GM21619 (cell line): ENCODE data around the gene TBC1D24.
A peak's percentile ranks its signal among the peaks of the same experiment; 100 is the strongest.

Experiments
- ATAC-seq: cut with Tn5 transposase; IDR thresholded peaks from one replicate; pipeline ENCODE4 v1.9.1; 2021; ENCODE audit not compliant: unreplicated experiment

TBC1D24 gene

DNA sequence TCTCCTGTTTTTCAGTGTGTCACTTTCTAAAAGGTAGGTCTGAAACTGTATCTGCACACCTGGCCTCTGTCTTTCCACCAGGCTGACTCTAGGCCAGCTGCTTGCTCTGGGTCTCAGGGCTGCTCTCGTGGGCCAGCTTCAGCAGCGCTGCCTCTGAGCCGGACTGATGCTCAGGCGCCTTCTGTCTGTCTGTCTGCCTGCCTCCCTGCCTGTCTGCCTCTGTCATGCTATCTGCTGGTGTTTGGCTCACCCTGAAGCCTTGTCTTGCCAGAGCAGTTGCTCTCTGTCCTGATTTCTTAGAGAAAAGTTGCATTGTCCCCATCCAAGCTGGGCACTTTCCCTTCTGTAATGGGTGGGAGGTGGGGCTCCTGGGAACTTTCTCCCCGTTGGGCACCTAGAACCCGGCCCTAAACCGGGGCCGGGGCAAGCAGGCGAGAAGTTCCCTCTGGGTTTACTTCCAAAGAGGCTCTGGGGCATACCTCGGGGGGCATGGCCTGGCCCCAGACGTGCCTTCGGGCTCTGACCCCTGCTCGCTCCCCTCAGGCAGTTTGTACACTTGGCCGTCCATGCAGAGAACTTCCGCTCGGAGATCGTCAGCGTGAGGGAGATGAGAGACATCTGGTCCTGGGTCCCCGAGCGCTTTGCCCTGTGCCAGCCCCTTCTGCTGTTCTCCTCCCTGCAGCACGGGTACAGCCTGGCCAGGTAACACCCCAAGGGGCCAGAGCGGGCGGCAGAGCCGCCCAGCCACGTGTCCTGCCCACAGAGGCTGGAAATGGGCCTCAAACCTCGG, 23.0 kb downstream of the TBC1D24 start:
- ATAC-seq: no peak

- ATAC-seq: no peak
Observed at GRCh38 chr16:2498531-2499253, 23.8 kb downstream of the TBC1D24 start.

GRCh38 chr16:2499454-2499853, 24.5 kb downstream of the TBC1D24 start:
- no peak for ATAC-seq

DNA sequence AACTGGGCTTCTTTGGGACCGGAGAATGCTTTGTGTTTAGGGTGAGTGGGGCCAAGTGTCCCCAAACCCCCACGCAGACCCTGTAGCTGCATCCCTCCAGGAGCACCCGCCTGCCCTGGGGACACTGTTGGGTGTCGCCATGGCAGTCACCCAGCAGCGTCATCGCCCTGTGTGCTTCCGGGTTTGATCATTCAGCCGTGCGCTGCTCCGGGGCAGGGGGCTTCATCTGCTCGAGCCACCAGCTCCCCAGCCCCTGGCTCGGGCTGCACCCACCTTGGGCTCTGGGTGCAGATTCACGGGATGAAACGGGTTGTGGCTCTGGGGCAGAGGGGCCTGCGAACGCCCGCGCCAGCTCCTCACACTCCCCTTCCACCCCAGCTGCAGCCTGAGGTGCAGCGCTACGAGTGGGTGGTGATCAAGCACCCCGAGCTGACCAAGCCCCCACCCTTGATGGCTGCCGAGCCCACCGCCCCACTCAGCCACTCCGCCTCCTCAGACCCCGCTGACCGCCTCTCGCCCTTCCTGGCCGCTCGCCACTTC, 25.0 kb downstream of the TBC1D24 start:
- no peak for ATAC-seq

DNA sequence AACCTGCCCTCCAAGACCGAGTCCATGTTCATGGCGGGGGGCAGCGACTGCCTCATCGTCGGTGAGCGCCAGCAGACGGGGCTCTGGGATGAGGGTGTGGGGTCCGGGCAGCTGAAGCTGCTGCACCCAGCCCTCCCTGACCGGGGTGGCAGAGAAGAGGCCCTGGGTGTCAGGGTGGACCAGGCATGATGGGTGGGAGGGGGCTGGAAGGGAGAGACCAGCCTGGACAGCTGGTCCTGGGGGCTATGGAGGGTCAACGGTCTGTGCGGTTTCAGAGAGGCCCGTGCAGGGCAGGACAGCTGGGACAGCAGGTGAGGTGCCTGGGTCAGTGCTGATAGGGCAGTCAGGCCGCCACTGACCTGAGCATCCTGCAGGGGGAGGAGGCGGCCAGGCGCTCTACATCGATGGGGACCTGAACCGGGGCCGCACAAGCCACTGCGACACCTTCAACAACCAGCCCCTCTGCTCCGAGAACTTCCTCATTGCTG, 25.5 kb downstream of the TBC1D24 start:
- no peak for ATAC-seq

- no peak for ATAC-seq
Observed at GRCh38 chr16:2500918-2501750, 26.2 kb downstream of the TBC1D24 start.

GRCh38 chr16:2501946-2502895, 27.3 kb downstream of the TBC1D24 start:
- no peak for ATAC-seq

- ATAC-seq: no peak
Observed at GRCh38 chr16:2505695-2506094, 30.8 kb downstream of the TBC1D24 start.

DNA sequence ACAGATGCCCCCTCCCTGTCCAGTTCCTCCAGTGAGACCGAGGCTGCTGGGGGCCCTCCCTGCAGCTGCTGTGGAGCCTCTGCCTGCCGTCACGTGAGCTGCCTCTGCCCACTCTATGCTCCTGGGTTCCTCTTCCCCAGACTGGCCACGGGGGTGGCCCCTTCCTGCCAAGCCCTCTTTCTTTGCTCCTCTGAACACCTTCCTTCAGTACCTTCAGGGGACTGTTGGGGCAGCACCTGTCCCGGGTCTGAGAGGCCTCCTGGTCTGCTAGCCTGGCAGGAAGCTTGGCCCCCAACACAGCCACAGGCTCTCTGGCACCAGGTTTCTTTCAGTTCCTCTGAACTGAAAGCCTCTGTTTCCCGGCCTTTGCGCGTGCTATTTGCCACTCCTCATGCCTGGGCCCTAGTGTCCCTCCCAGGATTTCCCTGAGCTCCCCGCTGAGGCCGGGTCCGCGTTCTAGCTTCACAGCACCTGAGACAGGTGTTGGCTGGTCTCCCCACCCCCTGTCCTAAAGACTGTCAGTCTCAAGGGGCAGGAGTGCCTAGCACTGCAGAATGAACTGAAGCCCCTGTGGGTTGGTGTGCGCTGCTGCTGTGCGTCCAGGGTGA, 32.2 kb downstream of the TBC1D24 start:
- peak; percentile 51 for ATAC-seq

GRCh38 chr16:2507665-2508064, 32.7 kb downstream of the TBC1D24 start:
- ATAC-seq: no peak

DNA sequence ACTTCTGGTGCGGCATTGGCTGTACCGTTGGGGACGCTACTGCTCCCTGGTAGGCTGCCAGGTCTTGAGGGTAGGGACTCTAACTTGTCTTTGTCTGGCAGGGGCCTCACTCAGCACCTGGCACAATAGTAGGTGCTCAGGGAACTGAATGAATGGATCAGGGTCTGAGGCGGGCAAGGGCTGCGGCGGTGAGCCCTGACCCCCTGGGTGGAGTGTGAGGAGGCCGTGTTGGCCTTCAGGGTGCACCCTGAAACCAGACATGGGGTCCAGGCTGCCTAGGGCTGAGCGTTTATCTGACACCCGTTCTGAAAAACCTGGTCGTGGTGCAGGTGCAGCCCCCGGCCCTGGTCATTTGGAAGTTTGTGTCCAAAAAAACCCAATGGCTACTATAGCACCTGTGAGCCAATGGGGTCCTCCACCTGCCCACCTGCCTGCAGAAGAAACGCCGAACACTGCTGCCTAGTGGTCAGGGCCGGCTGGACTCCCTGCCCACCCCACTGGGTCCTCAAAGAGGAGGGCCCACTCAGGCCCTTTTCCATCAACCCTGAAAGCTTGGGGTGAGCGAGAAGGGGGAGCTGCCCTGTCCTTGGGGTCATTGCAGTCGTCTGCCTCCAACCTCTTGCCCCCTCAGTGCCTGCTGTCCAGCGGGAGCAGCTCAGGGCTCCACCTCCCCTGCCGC, 33.9 kb downstream of the TBC1D24 start:
- no peak for ATAC-seq

GRCh38 chr16:2511128-2511800, 36.3 kb downstream of the TBC1D24 start:
- no peak for ATAC-seq

DNA sequence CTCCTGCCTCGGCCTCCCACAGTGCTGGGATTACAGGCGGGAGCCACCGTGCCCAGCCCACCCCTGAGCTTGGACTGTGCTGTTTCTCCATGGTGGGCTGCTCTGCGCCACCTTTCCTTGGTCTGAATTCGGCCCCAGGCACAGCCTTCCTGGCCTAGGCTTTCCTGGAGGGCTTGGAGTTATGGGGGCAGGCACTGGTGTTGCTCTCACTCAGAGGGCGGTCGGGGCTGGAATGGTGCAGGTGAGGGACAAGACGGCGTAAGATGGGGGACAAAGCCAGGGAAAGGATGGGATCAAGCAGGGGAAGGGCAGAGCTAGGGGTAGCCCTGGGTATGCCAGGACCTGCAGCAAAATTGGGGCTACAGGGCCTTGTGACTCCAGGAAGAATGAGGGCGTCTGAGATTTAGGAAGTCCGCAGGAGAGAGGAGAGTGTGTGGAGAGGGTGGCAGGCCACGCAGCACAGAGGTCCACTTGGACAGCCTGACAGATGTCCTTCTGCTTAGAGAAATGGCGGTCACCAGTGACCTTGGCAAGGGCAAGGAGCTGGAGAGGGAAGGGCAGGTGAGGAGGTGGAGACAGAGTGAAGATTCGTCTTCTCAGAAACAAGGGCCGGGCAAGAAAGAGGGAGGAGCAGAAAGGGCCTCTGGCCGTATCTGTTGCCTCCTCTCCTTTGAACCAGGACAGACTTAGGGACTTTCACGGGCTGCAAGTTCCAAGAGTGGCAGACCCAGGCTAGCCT, 37.2 kb downstream of the TBC1D24 start:
- no peak for ATAC-seq

DNA sequence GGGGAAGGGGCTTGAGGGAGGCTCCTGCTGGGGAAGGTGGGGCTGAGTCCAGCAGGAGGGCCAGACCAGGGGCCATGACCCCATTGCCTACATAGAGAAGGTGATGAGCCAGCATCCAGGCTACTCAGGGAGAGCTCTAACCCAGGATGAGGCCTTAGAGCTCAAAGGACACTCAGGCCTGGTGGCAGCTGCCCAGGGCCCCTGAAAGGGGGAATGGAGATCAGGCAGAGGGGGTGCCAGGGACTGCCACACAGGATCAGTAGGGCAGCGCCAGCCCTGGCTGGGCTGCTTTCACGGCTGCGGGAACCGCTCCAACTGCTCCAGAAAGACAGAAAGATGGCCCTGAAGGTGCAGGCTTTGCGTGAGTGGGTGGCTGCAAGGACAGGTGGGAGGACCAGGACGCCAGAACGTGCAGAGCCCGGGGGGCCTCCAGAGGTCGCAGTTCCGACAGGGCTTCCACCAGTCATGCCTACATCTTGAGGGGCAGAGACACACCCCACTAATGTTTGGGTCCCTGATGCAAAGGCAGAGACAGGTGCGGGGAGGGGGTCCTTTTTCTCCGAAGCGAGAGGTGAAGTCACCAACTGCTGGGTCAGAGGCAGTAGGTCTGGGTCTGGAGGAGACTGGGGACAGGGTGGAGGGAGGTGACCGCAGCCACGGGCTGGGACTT, 37.9 kb downstream of the TBC1D24 start:
- no peak for ATAC-seq

GRCh38 chr16:2513405-2514332, 38.7 kb downstream of the TBC1D24 start, which contains the start of gene ATP6V0C:
TSS of gene ATP6V0C (plus strand) at chr16:2513952. CDS start at chr16:2514104, 152 bp downstream.
- ATAC-seq: peak; percentile 64
